H9 (cell line): ENCODE data around the gene SEBOX. TPM values are rescaled to one million over a fixed set of nuclear protein-coding genes. Genes with fewer than 3 reads are reported as not detected.
A peak's percentile ranks its signal among the peaks of the same experiment; 100 is the strongest.

Experiments used
- DNase-seq: peaks from one replicate; pipeline ENCODE4 v3.0.0-alpha.2; 2017
- H2AFZ ChIP-seq: one replicate; pipeline ENCODE4 v1.6.1; 2013; ENCODE audit warnings: mild to moderate bottlenecking, low read length, control low read depth, moderate library complexity
- H2AK5ac ChIP-seq: 2 replicates; pipeline ENCODE4 v1.6.1; 2013; ENCODE audit warnings: low read length, control low read depth, mixed read lengths; ENCODE audit not compliant: insufficient read length
- H2BK120ac ChIP-seq: one replicate; pipeline ENCODE4 v1.6.1; 2013; ENCODE audit warnings: low read depth, mild to moderate bottlenecking, low read length, control low read depth, inconsistent platforms; ENCODE audit not compliant: poor library complexity, severe bottlenecking
- H2BK12ac ChIP-seq: 2 replicates; pipeline ENCODE4 v1.6.1; 2013; ENCODE audit warnings: low read length, control low read depth, mixed read lengths, low read depth; ENCODE audit not compliant: insufficient read length
- H2BK15ac ChIP-seq: 2 replicates; pipeline ENCODE4 v1.6.1; 2013; ENCODE audit warnings: low read depth, low read length, control low read depth
- H2BK20ac ChIP-seq: one replicate; pipeline ENCODE4 v1.6.1; 2013; ENCODE audit warnings: low read depth, mild to moderate bottlenecking, low read length, control low read depth, inconsistent platforms; ENCODE audit not compliant: poor library complexity, severe bottlenecking
- H2BK5ac ChIP-seq: 2 replicates; pipeline ENCODE4 v1.6.1; 2013; ENCODE audit warnings: low read length, control low read depth, mixed read lengths; ENCODE audit not compliant: insufficient read length
- H3K14ac ChIP-seq: 2 replicates; pipeline ENCODE4 v1.6.1; 2013; ENCODE audit warnings: low read length, control low read depth; ENCODE audit not compliant: insufficient read depth
- H3K18ac ChIP-seq: 2 replicates; pipeline ENCODE4 v1.6.1; 2013; ENCODE audit warnings: low read depth, mild to moderate bottlenecking, mixed read lengths, low read length, control low read depth; ENCODE audit not compliant: insufficient read length
- H3K23ac ChIP-seq: 2 replicates; pipeline ENCODE4 v1.6.1; 2013; ENCODE audit warnings: low read length, control low read depth, mixed read lengths, low read depth; ENCODE audit not compliant: insufficient read length
- H3K23me2 ChIP-seq: 2 replicates; pipeline ENCODE4 v1.6.1; 2013; ENCODE audit warnings: low read depth, mild to moderate bottlenecking, mixed read lengths, low read length, control low read depth; ENCODE audit not compliant: insufficient read length, poor library complexity, severe bottlenecking
- H3K27ac ChIP-seq: 2 replicates; pipeline ENCODE4 v1.5.1; 2013; ENCODE audit warnings: low read length, control low read depth, mixed read lengths, low read depth; ENCODE audit not compliant: insufficient read length
- H3K27me3 ChIP-seq: 2 replicates; pipeline ENCODE4 v1.6.1; 2013; ENCODE audit warnings: low read length, control low read depth, inconsistent platforms; ENCODE audit not compliant: insufficient read depth
- H3K4ac ChIP-seq: 2 replicates; pipeline ENCODE4 v1.6.1; 2013; ENCODE audit warnings: low read depth, mild to moderate bottlenecking, control low read depth, inconsistent platforms, low read length, moderate library complexity
- H3K4me1 ChIP-seq: 2 replicates; pipeline ENCODE4 v1.6.1; 2013; ENCODE audit warnings: low read length, control low read depth, inconsistent platforms; ENCODE audit not compliant: insufficient read depth
- H3K4me2 ChIP-seq: 2 replicates; pipeline ENCODE4 v1.6.1; 2013; ENCODE audit warnings: low read length, control low read depth, mixed read lengths; ENCODE audit not compliant: insufficient read length, insufficient read depth
- H3K56ac ChIP-seq: 2 replicates; pipeline ENCODE4 v1.6.1; 2013; ENCODE audit warnings: low read depth, mild to moderate bottlenecking, mixed read lengths, low read length, control low read depth; ENCODE audit not compliant: insufficient read length
- H3K79me1 ChIP-seq: 2 replicates; pipeline ENCODE4 v1.6.1; 2013; ENCODE audit warnings: low read depth, mild to moderate bottlenecking, moderate library complexity, low read length, control low read depth, inconsistent platforms; ENCODE audit not compliant: insufficient read depth, poor library complexity, severe bottlenecking
- H3K79me2 ChIP-seq: 2 replicates; pipeline ENCODE4 v1.6.1; 2013; ENCODE audit warnings: low read length, control low read depth, inconsistent platforms; ENCODE audit not compliant: insufficient read depth
- H3K9ac ChIP-seq: 2 replicates; pipeline ENCODE4 v1.6.1; 2013; ENCODE audit warnings: low read length, control low read depth, mixed read lengths; ENCODE audit not compliant: insufficient read length; ENCODE audit errors: extremely low read depth
- H3K9me3 ChIP-seq: one replicate; pipeline ENCODE4 v1.6.1; 2013; ENCODE audit warnings: low read depth, low read length, inconsistent platforms; ENCODE audit not compliant: control insufficient read depth
- H3T11ph ChIP-seq: one replicate; pipeline ENCODE4 v1.6.1; 2013; ENCODE audit warnings: mild to moderate bottlenecking, low read length, control low read depth, inconsistent platforms
- H4K20me1 ChIP-seq: one replicate; pipeline ENCODE4 v1.6.1; 2013; ENCODE audit not compliant: control insufficient read depth, insufficient read length, insufficient read depth
- H4K5ac ChIP-seq: 2 replicates; pipeline ENCODE4 v1.6.1; 2013; ENCODE audit warnings: low read depth, mild to moderate bottlenecking, mixed read lengths, low read length, control low read depth; ENCODE audit not compliant: insufficient read length
- H4K8ac ChIP-seq: replicated peaks from 2 replicates; pipeline ENCODE4 v1.6.1; 2013; ENCODE audit warnings: low read length, control low read depth, mixed read lengths, low read depth; ENCODE audit not compliant: insufficient read length
- H4K91ac ChIP-seq: 2 replicates; pipeline ENCODE4 v1.6.1; 2013; ENCODE audit warnings: low read depth, mild to moderate bottlenecking, moderate library complexity, mixed read lengths, low read length, control low read depth; ENCODE audit not compliant: insufficient read length
- H3K27ac Mint-ChIP-seq, 3 experiments: 2 replicates in 2 of 3; 3 replicates in 1 of 3; pipeline ENCODE4 v1.8.0; 2020 to 2021; ENCODE audit warnings: mixed read lengths in 3 of 3, mild to moderate bottlenecking in 1 of 3, moderate library complexity in 1 of 3
- H3K27me3 Mint-ChIP-seq: 2 replicates; pipeline ENCODE4 v1.8.0; 2021; ENCODE audit warnings: low read depth, mild to moderate bottlenecking, moderate library complexity, mixed read lengths
- H3K36me3 Mint-ChIP-seq, 3 experiments: 2 replicates in 2 of 3; 3 replicates in 1 of 3; pipeline ENCODE4 v1.8.0; 2020 to 2021; ENCODE audit warnings: low read depth in 3 of 3, mixed read lengths in 3 of 3; ENCODE audit not compliant: insufficient read depth in 1 of 3
- H3K4me1 Mint-ChIP-seq, 2 experiments: 2 replicates each; pipeline ENCODE4 v1.8.0; 2020; ENCODE audit warnings: mixed read lengths in 2 of 2
- H3K4me3 Mint-ChIP-seq, 2 experiments: 2 replicates in 1 of 2; 3 replicates in 1 of 2; pipeline ENCODE4 v1.8.0; 2020 to 2021; ENCODE audit warnings: mild to moderate bottlenecking in 2 of 2, mixed read lengths in 2 of 2, moderate library complexity in 1 of 2
- H3K9me3 Mint-ChIP-seq, 2 experiments: 2 replicates in 1 of 2; 3 replicates in 1 of 2; pipeline ENCODE4 v1.8.0; 2020; ENCODE audit warnings: mild to moderate bottlenecking in 2 of 2, mixed read lengths in 2 of 2, moderate library complexity in 1 of 2
- CTCF ChIP-seq: fragments of 200-600 bp; sonication (generic); conservative IDR thresholded peaks from 3 replicates; pipeline ENCODE4 v1.8.0; 2021; ENCODE audit warnings: antibody characterized with exemption, mild to moderate bottlenecking
- WGBS: extraction: QIAGEN DNeasy Blood & Tissue Kit; methylation state at CpG from one replicate; pipeline ENCODE4 v1.1.7; 2013; ENCODE audit warnings: missing lambda C conversion rate, low lambda C conversion rate, mixed read lengths; ENCODE audit not compliant: insufficient read length; ENCODE audit errors: extremely low coverage; 5-methylcytosine and 5-hydroxymethylcytosine counted together
- total RNA-seq: library from RNA; stranded (reverse); gene quantifications from 2 replicates; pipeline ENCODE4 v1.2.1, GENCODE V29; 2021

SEBOX gene
- total RNA-seq, 1 experiment from 2014 or later = not detected

DNA sequence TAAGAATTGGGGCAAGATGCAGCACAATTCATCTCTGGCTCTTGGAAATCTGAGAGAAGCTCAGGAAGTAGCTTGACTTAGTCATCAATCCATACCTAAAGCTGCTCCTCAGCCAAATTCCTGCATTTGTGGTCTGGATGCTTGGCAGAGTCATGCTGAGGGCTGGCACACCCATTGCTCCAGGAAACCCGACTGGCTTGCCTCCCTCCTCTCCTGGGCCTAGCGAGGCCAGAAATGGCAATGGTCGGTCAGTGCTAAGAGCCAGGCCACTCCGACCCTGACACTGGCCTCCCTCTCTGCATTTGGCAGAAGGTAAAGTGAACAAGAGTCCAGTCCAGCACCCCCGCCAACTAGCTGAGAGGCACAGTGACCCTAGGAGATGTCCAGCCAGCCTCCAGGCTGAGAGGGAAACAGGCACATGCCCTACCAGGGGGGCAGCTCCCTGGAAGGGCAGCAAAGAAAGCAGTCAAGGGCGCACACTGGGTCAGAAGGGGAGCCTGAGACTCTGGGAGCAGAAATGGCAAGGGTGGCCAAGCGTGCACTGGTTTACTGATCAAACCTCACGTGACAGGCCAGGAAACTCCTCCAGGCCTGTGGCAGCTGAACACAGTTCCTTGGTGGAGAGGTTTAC is 17.6 kb downstream of the SEBOX start:
- no peaks in the 10 kb centered on the region for H3K9me3 ChIP-seq
- H2AK5ac ChIP-seq = no peak overlapping the region
- H2AFZ ChIP-seq = no peak overlapping the region
- H3K23me2 ChIP-seq = no peaks in the 10 kb centered on the region
- DNase-seq = peak; percentile 39
- H2BK20ac ChIP-seq = no peak overlapping the region
- no peak overlapping the region for H3K18ac ChIP-seq
- Mint-ChIP-seq H3K4me3 (no peak overlapping the region; a peak in 1 of 5 replicates), H3K4me1 (peaks cover 16 to 17% of the 10 kb centered on the region in 2 experiments), H3K9me3 (no peaks in the 10 kb centered on the region), H3K27me3 (no peaks in the 10 kb centered on the region), H3K36me3 (peaks cover 22 to 88% (median 68%) of the 10 kb centered on the region in 3 experiments; a peak in 6 of 7 replicates), H3K27ac (peak overlapping the region in 2 of 3 experiments; percentile 42 to 76; a peak in 2 of 7 replicates)
- no peak overlapping the region for H3K56ac ChIP-seq
- no peaks in the 10 kb centered on the region for H3K4me1 ChIP-seq
- H4K8ac ChIP-seq = no peak overlapping the region
- no peak overlapping the region for H3K4ac ChIP-seq
- no peak overlapping the region for H3K14ac ChIP-seq
- no peak overlapping the region for H2BK5ac ChIP-seq
- no peaks in the 10 kb centered on the region for H3K79me2 ChIP-seq
- no peak overlapping the region for H4K5ac ChIP-seq
- no peak overlapping the region for H3T11ph ChIP-seq
- no peak for TF ChIP-seq CTCF
- H3K4me2 ChIP-seq = no peak overlapping the region
- H4K20me1 ChIP-seq = no peaks in the 10 kb centered on the region
- no peak overlapping the region for H2BK120ac ChIP-seq
- no peaks in the 10 kb centered on the region for H3K79me1 ChIP-seq
- H3K27me3 ChIP-seq = no peaks in the 10 kb centered on the region
- no CpG with 5 or more reads among the region's 8 CpGs for WGBS
- H3K27ac ChIP-seq = no peak overlapping the region
- no peak overlapping the region for H3K9ac ChIP-seq
- H4K91ac ChIP-seq = no peak overlapping the region
- no peak overlapping the region for H3K23ac ChIP-seq
- H2BK12ac ChIP-seq = no peak overlapping the region
- H2BK15ac ChIP-seq = no peak overlapping the region
